GM10266 (cell line): ENCODE data around the gene MAP1LC3B2.
"Not testable (repeated sequence)": the region's sequence is repeated elsewhere in the genome, so short reads cannot be mapped to it uniquely, and the experiment has no call there.

Experiments used
- DNase-seq: peaks from one replicate; pipeline ENCODE4 v3.0.0; 2012; ENCODE audit errors: extremely low spot score
- TF ChIP-seq, protein P1 (sequence below): IDR thresholded peaks from 2 replicates; pipeline ENCODE4 v1.5.1; 2012; ENCODE audit warnings: mild to moderate bottlenecking, low read depth; ENCODE audit not compliant: control insufficient read depth, insufficient read depth; ENCODE audit errors: missing control alignments

The MAP1LC3B2 gene

GRCh38 chr12:116573776-116574175 is 14.6 kb downstream of the MAP1LC3B2 start:
- DNase-seq: no peak
- TF ChIP-seq, protein P1, sequence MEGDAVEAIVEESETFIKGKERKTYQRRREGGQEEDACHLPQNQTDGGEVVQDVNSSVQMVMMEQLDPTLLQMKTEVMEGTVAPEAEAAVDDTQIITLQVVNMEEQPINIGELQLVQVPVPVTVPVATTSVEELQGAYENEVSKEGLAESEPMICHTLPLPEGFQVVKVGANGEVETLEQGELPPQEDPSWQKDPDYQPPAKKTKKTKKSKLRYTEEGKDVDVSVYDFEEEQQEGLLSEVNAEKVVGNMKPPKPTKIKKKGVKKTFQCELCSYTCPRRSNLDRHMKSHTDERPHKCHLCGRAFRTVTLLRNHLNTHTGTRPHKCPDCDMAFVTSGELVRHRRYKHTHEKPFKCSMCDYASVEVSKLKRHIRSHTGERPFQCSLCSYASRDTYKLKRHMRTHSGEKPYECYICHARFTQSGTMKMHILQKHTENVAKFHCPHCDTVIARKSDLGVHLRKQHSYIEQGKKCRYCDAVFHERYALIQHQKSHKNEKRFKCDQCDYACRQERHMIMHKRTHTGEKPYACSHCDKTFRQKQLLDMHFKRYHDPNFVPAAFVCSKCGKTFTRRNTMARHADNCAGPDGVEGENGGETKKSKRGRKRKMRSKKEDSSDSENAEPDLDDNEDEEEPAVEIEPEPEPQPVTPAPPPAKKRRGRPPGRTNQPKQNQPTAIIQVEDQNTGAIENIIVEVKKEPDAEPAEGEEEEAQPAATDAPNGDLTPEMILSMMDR: no peak

GRCh38 chr12:116575754-116576153 is 16.6 kb downstream of the MAP1LC3B2 start:
- not testable (repeated sequence) for DNase-seq

- DNase-seq: no peak
Observed at GRCh38 chr12:116577154-116577561, 18.0 kb downstream of the MAP1LC3B2 start.

GRCh38 chr12:116578051-116578450 is 18.9 kb downstream of the MAP1LC3B2 start:
- no peak for DNase-seq
- TF ChIP-seq, protein P1: no peak

More at GRCh38 chr12:116577154-116577561, 18.0 kb downstream of the MAP1LC3B2 start:
- TF ChIP-seq, protein P1: no peak

GRCh38 chr12:116582610-116583009 is 23.4 kb downstream of the MAP1LC3B2 start:
- DNase-seq: no peak
- TF ChIP-seq, protein P1: no peak

DNA sequence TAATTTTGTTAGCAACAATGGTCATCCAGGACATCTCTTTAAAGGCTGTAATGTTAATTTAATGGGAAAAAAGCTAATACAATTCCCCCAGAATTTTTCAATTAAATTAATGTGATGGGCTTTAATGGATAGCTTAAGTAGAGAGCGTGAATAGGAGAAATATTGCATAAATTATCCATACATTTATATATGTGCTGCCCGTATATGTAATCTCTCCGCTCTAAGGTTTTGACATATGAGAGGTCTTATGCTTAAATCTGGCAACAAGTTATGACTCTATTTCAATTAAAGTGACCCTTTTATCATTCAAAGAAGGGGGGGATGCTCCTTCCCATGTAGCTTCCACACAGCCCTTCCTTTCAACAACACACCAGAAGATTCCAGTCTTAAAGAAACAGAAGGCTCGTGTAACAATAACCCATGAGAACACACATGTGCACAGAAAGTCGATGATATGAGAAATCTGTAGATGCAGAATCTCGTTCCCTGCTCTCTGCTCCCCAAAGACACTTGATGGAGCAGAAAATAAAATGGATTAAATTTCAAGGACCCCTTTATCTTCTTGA is 24.0 kb downstream of the MAP1LC3B2 start:
- no peak for DNase-seq
- TF ChIP-seq, protein P1: no peak

- TF ChIP-seq, protein P1: no peak
- no peak for DNase-seq
Observed at GRCh38 chr12:116587270-116587669, 28.1 kb downstream of the MAP1LC3B2 start.
